ENCODE results near the gene ATP2C2.

The ATP2C2 gene

DNA sequence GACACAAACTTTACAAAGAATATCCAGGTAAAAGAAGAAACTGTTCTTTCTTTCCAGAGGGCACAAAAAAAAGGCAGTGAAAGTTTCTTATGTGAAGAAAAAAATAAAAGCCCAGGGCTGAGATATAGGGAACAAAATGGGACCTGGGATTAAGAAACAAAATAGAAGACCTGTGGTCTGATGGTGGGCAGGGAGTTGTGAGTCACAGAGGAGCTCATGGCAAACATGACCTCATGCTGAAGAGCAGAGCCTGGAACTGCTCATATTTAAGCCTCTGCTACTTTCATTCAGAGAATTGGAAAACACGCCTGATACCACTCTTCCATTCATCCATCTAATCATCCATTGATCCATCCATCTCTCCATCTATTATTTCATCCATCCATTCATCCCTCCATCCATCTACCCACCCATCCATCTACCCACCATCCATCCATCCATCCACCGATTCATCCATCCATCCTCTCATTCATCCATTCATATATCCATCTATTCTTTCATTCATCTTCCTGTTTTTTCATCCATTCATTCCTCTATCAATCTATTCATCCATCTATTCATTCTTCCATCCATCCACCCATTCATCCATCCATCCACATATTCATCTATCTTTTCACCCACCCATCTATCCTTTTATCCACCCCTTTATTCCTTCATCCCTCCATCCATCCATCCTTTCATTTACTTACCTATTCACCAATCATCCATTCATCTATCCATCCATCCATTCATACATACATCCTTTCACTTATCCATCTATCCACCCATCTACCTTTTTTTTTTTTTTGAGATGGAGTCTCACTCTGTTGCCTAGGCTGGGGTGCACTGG lies 43.7 kb upstream of the ATP2C2 start:
- Histone ChIP-seq H3K9me3 (replicated peaks; ENCODE audit: insufficient read depth, low read length) (no peaks in the 10 kb centered on the region), H4K20me1 (ENCODE audit: insufficient read depth, low read length) (no peaks in the 10 kb centered on the region), H3F3A (ENCODE audit: insufficient read depth, low read length) (no peaks in the 10 kb centered on the region), H3K4me3 (ENCODE audit: low read length) (no peak overlapping the region), H3K36me3 (replicated peaks; ENCODE audit: insufficient read depth, low read length) (no peaks in the 10 kb centered on the region), H2AFZ (ENCODE audit: low read length) (no peak overlapping the region), H3K79me2 (ENCODE audit: low read length) (no peaks in the 10 kb centered on the region), H3K4me1 (ENCODE audit: low read length) (no peaks in the 10 kb centered on the region), H3K27ac (ENCODE audit: low read length) (no peak overlapping the region), H3K4me2 (ENCODE audit: low read depth, low read length) (no peak overlapping the region), H3K27me3 (replicated peaks; ENCODE audit: insufficient read depth, low read length) (peaks cover 48% of the 10 kb centered on the region; the same call in 1 of the 2 replicates), H3K9ac (ENCODE audit: low read length) (no peak overlapping the region), H3K9me2 (replicated peaks; ENCODE audit: insufficient read depth, low read length) (no peaks in the 10 kb centered on the region)
- DNase-seq, result no peak
- no peak for TF ChIP-seq EZH2phosphoT487 (IDR thresholded peaks at IDR 0.05; ENCODE audit: low read length)

DNA sequence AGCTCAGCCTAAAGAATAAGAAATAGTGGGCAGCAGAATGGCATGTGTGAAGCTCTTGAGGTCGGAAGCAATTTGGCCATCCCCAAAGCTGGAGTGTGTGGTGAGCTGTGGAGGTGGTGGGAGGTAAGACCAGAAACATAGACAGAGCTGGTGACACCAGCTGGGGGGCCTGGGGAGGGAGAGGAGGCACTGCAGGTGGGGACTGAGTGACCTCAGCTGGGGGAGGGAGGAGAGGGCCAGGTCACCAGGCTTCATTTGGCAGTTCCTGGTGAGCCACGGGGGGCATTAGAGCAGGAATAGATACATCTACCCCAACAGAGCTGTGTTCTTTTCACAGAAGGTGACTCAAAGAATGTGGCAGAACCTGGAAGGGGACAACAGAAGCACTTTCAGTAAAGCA lies 41.8 kb upstream of the ATP2C2 start:
- Histone ChIP-seq H3K27ac (ENCODE audit: low read length) (no peak overlapping the region), H3K27me3 (replicated peaks; ENCODE audit: insufficient read depth, low read length) (peaks cover 42% of the 10 kb centered on the region), H4K20me1 (ENCODE audit: insufficient read depth, low read length) (no peaks in the 10 kb centered on the region), H3F3A (ENCODE audit: insufficient read depth, low read length) (no peaks in the 10 kb centered on the region), H3K9me3 (replicated peaks; ENCODE audit: insufficient read depth, low read length) (no peaks in the 10 kb centered on the region), H3K79me2 (ENCODE audit: low read length) (no peaks in the 10 kb centered on the region), H3K36me3 (replicated peaks; ENCODE audit: insufficient read depth, low read length) (no peaks in the 10 kb centered on the region), H3K4me2 (ENCODE audit: low read depth, low read length) (no peak overlapping the region), H3K4me3 (ENCODE audit: low read length) (no peak overlapping the region), H3K9ac (ENCODE audit: low read length) (no peak overlapping the region), H3K9me2 (replicated peaks; ENCODE audit: insufficient read depth, low read length) (no peaks in the 10 kb centered on the region), H2AFZ (ENCODE audit: low read length) (no peak overlapping the region), H3K4me1 (ENCODE audit: low read length) (no peaks in the 10 kb centered on the region)
- DNase-seq, result no peak
- no peak for TF ChIP-seq EZH2phosphoT487 (IDR thresholded peaks at IDR 0.05; ENCODE audit: low read length)
- TF ChIP-seq, protein P1, sequence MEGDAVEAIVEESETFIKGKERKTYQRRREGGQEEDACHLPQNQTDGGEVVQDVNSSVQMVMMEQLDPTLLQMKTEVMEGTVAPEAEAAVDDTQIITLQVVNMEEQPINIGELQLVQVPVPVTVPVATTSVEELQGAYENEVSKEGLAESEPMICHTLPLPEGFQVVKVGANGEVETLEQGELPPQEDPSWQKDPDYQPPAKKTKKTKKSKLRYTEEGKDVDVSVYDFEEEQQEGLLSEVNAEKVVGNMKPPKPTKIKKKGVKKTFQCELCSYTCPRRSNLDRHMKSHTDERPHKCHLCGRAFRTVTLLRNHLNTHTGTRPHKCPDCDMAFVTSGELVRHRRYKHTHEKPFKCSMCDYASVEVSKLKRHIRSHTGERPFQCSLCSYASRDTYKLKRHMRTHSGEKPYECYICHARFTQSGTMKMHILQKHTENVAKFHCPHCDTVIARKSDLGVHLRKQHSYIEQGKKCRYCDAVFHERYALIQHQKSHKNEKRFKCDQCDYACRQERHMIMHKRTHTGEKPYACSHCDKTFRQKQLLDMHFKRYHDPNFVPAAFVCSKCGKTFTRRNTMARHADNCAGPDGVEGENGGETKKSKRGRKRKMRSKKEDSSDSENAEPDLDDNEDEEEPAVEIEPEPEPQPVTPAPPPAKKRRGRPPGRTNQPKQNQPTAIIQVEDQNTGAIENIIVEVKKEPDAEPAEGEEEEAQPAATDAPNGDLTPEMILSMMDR (IDR thresholded peaks at IDR 0.05; ENCODE audit: low read length), result no peak
- TF ChIP-seq EZH2 (optimal IDR thresholded peaks at IDR 0.05; ENCODE audit: low read depth, low read length), result no peak

DNA sequence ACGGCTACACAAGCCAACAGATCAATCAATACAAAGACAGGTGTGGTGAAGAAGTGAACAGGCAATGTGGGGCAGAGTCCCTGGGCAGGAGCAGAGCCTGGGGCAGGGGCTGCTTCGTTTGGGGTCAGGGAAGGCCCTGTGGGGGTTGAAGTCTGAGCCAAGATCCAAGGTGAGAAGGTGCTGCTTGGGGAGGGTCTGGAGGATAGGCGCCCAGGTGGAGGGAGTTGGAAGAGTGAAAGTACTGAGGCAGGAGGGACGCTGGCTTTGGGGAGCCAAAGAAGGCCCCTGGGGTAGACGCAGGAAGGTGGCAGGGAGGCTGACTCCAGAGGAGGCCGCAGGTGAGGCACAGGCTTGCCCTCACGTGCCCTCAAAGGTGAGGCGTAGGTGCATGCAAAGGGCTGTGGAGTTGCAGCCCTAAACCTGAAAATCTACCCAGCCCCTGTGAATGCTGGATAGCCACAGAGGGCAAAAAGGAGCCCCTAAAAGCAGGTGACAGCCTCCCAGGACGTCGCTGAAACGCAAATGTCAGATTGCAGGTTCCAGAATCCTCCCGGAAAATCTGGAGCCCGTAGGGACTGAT lies 40.3 kb upstream of the ATP2C2 start:
- Histone ChIP-seq H3K9me2 (replicated peaks; ENCODE audit: insufficient read depth, low read length) (no peaks in the 10 kb centered on the region), H3K79me2 (ENCODE audit: low read length) (no peaks in the 10 kb centered on the region), H3K9ac (ENCODE audit: low read length) (no peak overlapping the region), H2AFZ (ENCODE audit: low read length) (no peak overlapping the region), H3K27me3 (replicated peaks; ENCODE audit: insufficient read depth, low read length) (peaks cover 31% of the 10 kb centered on the region), H4K20me1 (ENCODE audit: insufficient read depth, low read length) (no peaks in the 10 kb centered on the region), H3K36me3 (replicated peaks; ENCODE audit: insufficient read depth, low read length) (no peaks in the 10 kb centered on the region), H3K4me3 (ENCODE audit: low read length) (no peak overlapping the region), H3F3A (ENCODE audit: insufficient read depth, low read length) (no peaks in the 10 kb centered on the region), H3K9me3 (replicated peaks; ENCODE audit: insufficient read depth, low read length) (no peaks in the 10 kb centered on the region), H3K27ac (ENCODE audit: low read length) (no peak overlapping the region), H3K4me1 (ENCODE audit: low read length) (no peaks in the 10 kb centered on the region), H3K4me2 (ENCODE audit: low read depth, low read length) (no peak overlapping the region)
- no peak for DNase-seq
- TF ChIP-seq EZH2phosphoT487 (IDR thresholded peaks at IDR 0.05; ENCODE audit: low read length), result no peak
- TF ChIP-seq, protein P1 (IDR thresholded peaks at IDR 0.05; ENCODE audit: low read length), result no peak
- TF ChIP-seq EZH2 (optimal IDR thresholded peaks at IDR 0.05; ENCODE audit: low read depth, low read length), result no peak

DNA sequence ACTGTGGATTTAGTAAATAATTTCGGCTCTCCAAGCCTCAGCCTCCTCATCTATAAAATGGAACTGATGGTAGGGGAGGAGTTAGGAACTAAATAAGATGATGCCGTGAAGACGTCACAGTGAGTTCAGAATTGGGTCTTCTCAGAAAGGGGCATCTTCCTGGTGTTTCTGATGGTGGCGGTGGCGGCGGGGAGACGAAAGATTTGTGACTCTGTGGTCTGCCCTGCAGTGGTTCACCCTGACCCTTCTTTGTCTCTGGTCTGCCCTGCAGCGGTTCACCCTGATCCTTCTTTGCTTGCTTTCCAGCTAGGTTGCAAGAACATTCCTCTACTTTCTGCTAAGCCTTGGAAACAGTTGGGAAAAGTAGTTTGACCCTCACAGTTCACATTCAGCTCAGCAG lies 39.3 kb upstream of the ATP2C2 start:
- Histone ChIP-seq H3K9me3 (replicated peaks; ENCODE audit: insufficient read depth, low read length) (no peaks in the 10 kb centered on the region), H3K9me2 (replicated peaks; ENCODE audit: insufficient read depth, low read length) (no peaks in the 10 kb centered on the region), H3K27me3 (replicated peaks; ENCODE audit: insufficient read depth, low read length) (peaks cover 29% of the 10 kb centered on the region), H2AFZ (ENCODE audit: low read length) (no peak overlapping the region), H3F3A (ENCODE audit: insufficient read depth, low read length) (no peaks in the 10 kb centered on the region), H3K4me1 (ENCODE audit: low read length) (no peaks in the 10 kb centered on the region), H3K79me2 (ENCODE audit: low read length) (no peaks in the 10 kb centered on the region), H4K20me1 (ENCODE audit: insufficient read depth, low read length) (no peaks in the 10 kb centered on the region), H3K4me2 (ENCODE audit: low read depth, low read length) (no peak overlapping the region), H3K27ac (ENCODE audit: low read length) (no peak overlapping the region), H3K9ac (ENCODE audit: low read length) (no peak overlapping the region), H3K4me3 (ENCODE audit: low read length) (no peak overlapping the region), H3K36me3 (replicated peaks; ENCODE audit: insufficient read depth, low read length) (no peaks in the 10 kb centered on the region)
- no peak for TF ChIP-seq EZH2 (optimal IDR thresholded peaks at IDR 0.05; ENCODE audit: low read depth, low read length)
- TF ChIP-seq, protein P1 (IDR thresholded peaks at IDR 0.05; ENCODE audit: low read length), result no peak
- DNase-seq, result no peak
